Measurements from ENCODE around the gene PDE7B. TPM values are rescaled to one million over a fixed set of nuclear protein-coding genes. Genes with fewer than 3 reads are reported as not detected.
A peak's percentile ranks its signal among the peaks of the same experiment; 100 is the strongest.

PDE7B gene
- total RNA-seq, 1 experiment from 2014 or later: 0.17 TPM

DNA sequence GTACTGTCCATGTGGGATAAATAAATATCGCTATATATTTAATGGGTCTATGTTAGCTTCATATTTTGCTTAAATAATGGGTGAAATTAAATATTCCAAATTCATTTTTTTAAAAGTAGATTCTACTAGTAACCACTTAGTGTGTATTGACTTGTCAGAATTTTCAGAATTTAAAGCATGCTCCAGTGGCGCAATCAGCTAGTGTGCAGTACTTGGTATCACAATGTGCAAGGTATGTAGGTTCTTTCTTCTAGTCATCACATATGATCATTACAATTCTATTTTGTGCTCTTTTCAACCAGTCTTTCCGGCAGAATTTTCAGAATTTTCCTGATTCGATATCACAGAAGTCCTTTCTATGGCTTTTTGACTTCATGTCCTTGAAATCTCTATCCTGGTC is 32.6 kb downstream of the PDE7B start:
- no peak for DNase-seq (ENCODE audit: low read depth)

GRCh38 chr6:135887069-135887468 is 35.6 kb downstream of the PDE7B start:
- DNase-seq (ENCODE audit: low read depth): no peak

DNA sequence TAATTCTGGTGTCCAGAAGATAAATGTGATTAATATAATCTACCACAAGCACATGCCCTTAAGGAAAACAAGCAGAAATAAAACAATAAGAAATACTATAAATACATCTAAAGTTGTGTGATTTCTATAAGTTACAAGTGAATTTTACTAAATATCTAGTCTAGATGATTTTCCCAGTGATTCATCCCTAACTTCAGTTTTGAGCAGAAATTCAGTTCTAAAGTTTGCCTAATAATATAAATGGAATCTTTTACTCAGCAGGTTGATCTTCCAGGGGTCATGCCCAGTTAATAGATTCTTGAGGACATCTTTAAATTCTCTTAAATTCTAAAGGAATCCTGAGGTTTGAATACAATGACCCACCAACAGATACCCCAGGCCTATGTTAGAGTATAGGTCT is 37.3 kb downstream of the PDE7B start:
- no peak for DNase-seq (ENCODE audit: low read depth)

GRCh38 chr6:135890876-135891275 is 39.4 kb downstream of the PDE7B start:
- no peak for DNase-seq (ENCODE audit: low read depth)

GRCh38 chr6:135891710-135892109 is 40.2 kb downstream of the PDE7B start:
- DNase-seq (ENCODE audit: low read depth): no peak

- DNase-seq (ENCODE audit: low read depth): no peak
These were observed 43.9 kb downstream of the PDE7B start for GRCh38 chr6:135895231-135895911.

- DNase-seq (ENCODE audit: low read depth): no peak
These were observed 45.6 kb downstream of the PDE7B start for GRCh38 chr6:135897087-135897486.

GRCh38 chr6:135901774-135902524 is 50.4 kb downstream of the PDE7B start:
- DNase-seq (ENCODE audit: low read depth): no peak

GRCh38 chr6:135902756-135903331 is 51.3 kb downstream of the PDE7B start:
- no peak for DNase-seq (ENCODE audit: low read depth)

- DNase-seq (ENCODE audit: low read depth): peak; percentile 12
These were observed 53.2 kb downstream of the PDE7B start for GRCh38 chr6:135904666-135905065.

DNA sequence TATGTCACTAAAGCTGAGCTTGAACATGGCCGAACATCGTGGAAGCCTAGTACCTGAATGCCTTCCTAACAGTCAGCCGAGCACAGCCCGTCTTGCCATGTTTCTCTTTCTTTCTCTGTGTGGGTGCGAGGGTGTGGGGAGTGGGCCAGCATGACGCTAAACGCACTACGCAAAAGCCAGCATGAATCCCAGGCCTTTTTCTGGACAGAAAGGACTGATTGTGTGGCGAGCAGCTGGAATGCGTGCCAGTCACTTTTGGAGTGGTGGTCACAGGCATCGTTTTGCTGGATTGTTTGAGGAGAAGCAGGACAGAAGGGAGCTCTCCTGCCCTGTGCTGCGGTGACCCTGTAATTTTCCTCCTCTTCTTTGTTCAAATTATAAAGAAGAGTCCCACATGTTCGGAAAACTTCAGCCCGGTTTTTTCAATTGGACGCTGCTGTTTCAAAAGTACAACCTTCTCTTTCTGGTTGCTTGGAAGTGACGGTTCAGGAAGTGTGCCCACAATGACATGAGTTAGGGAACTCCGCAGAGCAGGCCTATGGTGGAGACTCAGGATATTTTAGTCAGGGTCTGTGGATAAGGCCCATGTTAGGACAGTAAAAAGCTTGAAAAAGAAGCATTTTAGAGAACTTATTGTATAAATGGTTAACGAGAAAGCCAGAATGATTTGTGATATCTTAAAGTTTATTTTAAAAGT is 54.3 kb downstream of the PDE7B start:
- no peak for DNase-seq (ENCODE audit: low read depth)

- no peak for DNase-seq (ENCODE audit: low read depth)
These were observed 55.0 kb downstream of the PDE7B start for GRCh38 chr6:135906542-135906941.

DNA sequence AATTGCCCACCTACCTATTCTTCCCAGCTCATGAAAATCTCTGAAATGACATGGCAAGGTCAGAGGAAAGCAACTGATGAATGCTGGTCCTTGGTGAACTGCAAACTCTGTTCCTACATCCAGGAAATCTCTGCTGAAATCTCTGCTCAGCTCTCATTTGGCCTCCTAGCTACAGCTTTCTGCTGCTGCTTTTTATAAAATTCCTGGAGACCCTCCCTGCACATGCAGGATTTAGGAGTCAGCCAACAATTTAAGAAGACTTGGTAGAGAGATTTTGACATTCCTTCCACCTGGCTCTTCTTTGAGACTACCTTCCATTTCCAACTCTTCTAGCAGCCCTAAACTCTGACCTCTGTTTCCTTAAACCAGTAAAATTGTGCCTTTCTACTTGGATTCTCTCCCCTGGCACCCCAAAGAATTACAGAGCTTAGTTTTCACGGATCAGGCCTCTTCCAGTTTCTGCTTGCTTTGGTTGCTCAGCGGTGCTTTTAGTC is 55.5 kb downstream of the PDE7B start:
- DNase-seq (ENCODE audit: low read depth): no peak

GRCh38 chr6:135909737-135910387 is 58.4 kb downstream of the PDE7B start:
- DNase-seq (ENCODE audit: low read depth): peak; percentile 37

DNA sequence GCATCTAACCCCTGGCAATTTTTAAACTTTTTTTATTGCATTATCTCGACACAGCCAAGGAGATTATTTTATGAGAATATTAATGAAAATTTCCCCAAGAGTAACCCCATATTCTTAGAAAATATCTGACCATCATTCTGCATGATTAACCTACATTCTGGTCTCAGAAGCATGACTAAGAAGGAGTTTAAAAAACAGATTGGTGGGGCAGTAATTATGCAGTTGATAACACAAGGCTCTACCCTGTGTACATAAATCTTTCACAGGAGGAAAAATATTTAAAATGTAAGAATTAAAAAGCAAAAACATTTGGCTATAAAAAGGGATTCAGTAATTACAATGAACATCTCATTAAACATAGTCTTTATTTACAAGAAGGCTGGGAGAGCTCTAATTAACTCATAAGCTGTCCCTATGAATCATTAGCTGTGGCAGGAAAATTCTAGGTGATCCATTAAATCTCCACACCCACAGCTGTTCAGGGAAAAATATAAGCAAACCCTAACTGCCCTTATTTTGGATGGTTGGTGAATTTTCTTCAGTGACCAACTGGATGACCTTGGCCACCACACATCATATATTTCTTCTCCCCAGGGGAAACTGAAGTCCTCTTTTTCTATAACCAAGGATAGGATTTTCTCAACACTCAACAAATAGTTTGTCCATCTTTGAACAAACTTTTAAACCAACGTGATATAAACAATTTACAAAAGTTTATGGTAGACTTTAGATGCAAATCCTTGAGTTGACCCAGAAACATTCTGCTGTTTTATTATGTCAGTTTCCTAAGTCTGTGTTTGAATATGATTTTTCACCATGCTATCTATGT is 59.5 kb downstream of the PDE7B start:
- no peak for DNase-seq (ENCODE audit: low read depth)

- no peak for DNase-seq (ENCODE audit: low read depth)
These were observed 62.3 kb downstream of the PDE7B start for GRCh38 chr6:135913785-135914184.

DNA sequence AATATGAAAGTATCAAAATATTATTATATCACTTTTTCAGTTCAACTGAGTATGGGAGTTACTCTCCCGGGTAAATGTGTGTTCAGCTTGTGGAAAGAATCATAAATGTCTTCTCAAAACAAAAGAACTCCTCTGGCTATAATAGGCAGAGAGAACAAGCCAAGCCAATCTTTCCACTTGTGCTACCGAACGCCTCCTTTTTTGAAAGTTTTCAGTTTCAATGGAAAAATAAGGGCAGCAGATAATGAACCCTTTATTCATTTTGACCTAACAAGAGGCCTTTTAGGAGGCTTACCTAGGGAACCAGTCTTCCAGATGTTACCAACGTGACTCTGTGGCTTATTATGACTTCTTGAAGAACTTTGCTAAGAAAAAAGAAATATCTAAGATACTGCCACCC is 67.5 kb downstream of the PDE7B start:
- no peak for DNase-seq (ENCODE audit: low read depth)

DNA sequence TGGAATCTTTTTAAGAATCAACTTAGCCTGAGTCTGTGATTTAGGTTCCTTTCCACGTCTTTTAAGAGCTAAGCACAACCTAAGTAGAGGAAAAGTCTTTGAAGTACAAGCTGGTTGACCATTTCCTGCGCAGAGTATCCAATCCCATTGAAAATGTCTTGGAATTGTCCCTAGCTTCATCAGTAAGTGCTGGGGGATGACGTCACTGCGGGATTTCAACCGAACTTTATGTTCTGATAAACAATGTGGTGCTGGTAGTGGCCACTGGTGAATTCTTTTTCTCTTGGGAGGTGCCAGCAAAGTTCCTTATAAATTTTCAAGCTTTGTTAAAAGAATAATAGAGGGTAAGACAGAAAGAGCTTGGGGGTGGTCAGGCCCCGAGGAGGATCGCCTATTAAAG is 69.2 kb downstream of the PDE7B start:
- peak; percentile 4 for DNase-seq (ENCODE audit: low read depth)

DNA sequence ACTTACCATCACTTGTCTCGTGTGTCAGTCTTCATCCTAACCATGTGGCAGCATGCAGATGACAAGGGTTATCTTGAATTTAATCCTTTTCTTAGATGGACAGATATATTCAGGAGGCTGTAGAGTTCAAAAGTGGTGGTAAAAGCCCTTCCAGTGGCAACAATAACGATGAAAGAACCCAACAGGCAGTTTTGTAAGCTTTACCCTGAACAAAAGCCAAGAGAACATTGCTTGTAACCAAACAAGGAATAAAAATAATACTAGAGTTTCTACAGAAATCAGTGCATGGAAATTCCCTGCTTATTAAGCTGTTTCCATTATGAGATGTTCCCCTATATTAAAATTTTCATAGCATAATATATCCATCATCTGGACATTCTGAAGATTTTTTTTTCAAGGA is 69.7 kb downstream of the PDE7B start:
- no peak for DNase-seq (ENCODE audit: low read depth)

- DNase-seq (ENCODE audit: low read depth): peak; percentile 93
These were observed 70.7 kb downstream of the PDE7B start for GRCh38 chr6:135922174-135922573.

DNA sequence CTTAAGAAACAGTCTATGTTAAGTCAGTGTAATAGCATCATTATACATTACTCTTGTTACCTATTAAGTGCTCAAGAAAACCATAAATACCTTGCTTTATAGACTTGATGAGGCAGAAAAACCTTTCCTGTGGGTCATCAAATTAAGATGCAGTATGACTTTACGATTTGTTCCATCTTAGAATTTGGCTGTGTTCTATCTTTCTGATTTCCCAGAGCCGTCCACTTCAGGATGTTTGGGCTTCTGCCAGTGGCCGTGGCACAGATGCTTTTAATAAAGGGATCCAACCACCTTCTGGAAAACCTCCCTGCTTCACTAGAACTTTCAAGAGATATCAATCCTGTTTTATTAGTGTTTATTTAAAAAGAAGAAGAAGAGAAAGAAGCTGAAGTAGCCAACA is 71.2 kb downstream of the PDE7B start:
- DNase-seq (ENCODE audit: low read depth): peak; percentile 23
